ENCODE data around the gene RAB34. TPM values are rescaled to one million over a fixed set of nuclear protein-coding genes. Genes with fewer than 3 reads are reported as not detected.
A peak's percentile ranks its signal among the peaks of the same experiment; 100 is the strongest.

RAB34 gene
- total and polyA plus RNA-seq, 9 of the 15 experiments (the other 6 are each of a cell fraction or from before 2014, with no cell fraction given) = 0.07 to 3.8 (median 0.46) TPM; not detected in 1

- TF ChIP-seq PBX2 (CRISPR knock-in tag; IDR thresholded peaks at IDR 0.05; ENCODE audit: low read depth) = no peak
- no peak for TF ChIP-seq PBX2 (tag; conservative IDR thresholded peaks at IDR 0.05; ENCODE audit: low read depth)
- TF ChIP-seq NEUROD1 (IDR thresholded peaks at IDR 0.05; ENCODE audit: borderline replicate concordance, low read depth, low read length, partially characterized antibody) = no peak
- TF ChIP-seq SIX5 (IDR thresholded peaks at IDR 0.05; ENCODE audit: borderline replicate concordance in 1 of 2, insufficient read depth in 1 of 2, low read depth in 1 of 2, low read length in 2 of 2) = no peak
- TF ChIP-seq ZBTB17 (CRISPR knock-in tag; IDR thresholded peaks at IDR 0.05) = no peak
- peak; percentile 61 for TF ChIP-seq RBM22 (IDR thresholded peaks at IDR 0.05; ENCODE audit: low read depth, low read length, poor library complexity, severe bottlenecking)
- TF ChIP-seq SMARCB1 (IDR thresholded peaks at IDR 0.05; ENCODE audit: insufficient read length, low read depth) = no peak
- TF ChIP-seq MCM2 (IDR thresholded peaks at IDR 0.05; ENCODE audit: low read depth) = no peak
- no peak for TF ChIP-seq POLR3A (IDR thresholded peaks at IDR 0.05; ENCODE audit: borderline replicate concordance, extremely low read depth, insufficient read depth, insufficient read length)
- no peak; the same call in 1 of the 2 replicates for TF ChIP-seq HLTF (IDR thresholded peaks at IDR 0.05)
- no peak for TF ChIP-seq SRSF1 (IDR thresholded peaks at IDR 0.05; ENCODE audit: low read depth, low read length)
- peak; percentile 99 for TF ChIP-seq MYNN (IDR thresholded peaks at IDR 0.05)
- TF ChIP-seq MYNN (CRISPR knock-in tag; IDR thresholded peaks at IDR 0.05) = no peak
- TF ChIP-seq CBX1 (IDR thresholded peaks at IDR 0.05; ENCODE audit: low read depth) = no peak; the same call in 1 of the 2 replicates
- no peak for TF ChIP-seq VEZF1 (CRISPR knock-in tag; IDR thresholded peaks at IDR 0.05)
- no peak for TF ChIP-seq CBX3 (IDR thresholded peaks at IDR 0.05; ENCODE audit: borderline replicate concordance in 1 of 2, low read length in 2 of 2)
- TF ChIP-seq ETV6 (IDR thresholded peaks at IDR 0.05; ENCODE audit: borderline replicate concordance in 1 of 2, low read depth in 2 of 2, low read length in 1 of 2) = no peak; a peak in 1 of 4 replicates
- TF ChIP-seq ETV6 (CRISPR knock-in tag; IDR thresholded peaks at IDR 0.05; ENCODE audit: borderline replicate concordance) = no peak
- peak; percentile 70 for TF ChIP-seq CBFB (CRISPR knock-in tag; IDR thresholded peaks at IDR 0.05)
- TF ChIP-seq, protein P1, sequence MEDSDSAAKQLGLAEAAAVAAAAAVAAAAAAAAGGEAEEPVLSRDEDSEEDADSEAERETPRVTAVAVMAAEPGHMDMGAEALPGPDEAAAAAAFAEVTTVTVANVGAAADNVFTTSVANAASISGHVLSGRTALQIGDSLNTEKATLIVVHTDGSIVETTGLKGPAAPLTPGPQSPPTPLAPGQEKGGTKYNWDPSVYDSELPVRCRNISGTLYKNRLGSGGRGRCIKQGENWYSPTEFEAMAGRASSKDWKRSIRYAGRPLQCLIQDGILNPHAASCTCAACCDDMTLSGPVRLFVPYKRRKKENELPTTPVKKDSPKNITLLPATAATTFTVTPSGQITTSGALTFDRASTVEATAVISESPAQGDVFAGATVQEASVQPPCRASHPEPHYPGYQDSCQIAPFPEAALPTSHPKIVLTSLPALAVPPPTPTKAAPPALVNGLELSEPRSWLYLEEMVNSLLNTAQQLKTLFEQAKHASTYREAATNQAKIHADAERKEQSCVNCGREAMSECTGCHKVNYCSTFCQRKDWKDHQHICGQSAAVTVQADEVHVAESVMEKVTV (CRISPR knock-in tag; IDR thresholded peaks at IDR 0.05) = peak; percentile 100
Observed at GRCh38 chr17:28726627-28727491, 9.2 kb upstream of the RAB34 start (continued).
